GM18909 (cell line): ENCODE measurements around the gene DIP2A.

ENCODE experiments used
- ATAC-seq: cut with Tn5 transposase; IDR thresholded peaks from one replicate; pipeline ENCODE4 v1.9.1; 2021; ENCODE audit warnings: mild to moderate bottlenecking; ENCODE audit not compliant: unreplicated experiment, poor library complexity

Gene DIP2A

DNA sequence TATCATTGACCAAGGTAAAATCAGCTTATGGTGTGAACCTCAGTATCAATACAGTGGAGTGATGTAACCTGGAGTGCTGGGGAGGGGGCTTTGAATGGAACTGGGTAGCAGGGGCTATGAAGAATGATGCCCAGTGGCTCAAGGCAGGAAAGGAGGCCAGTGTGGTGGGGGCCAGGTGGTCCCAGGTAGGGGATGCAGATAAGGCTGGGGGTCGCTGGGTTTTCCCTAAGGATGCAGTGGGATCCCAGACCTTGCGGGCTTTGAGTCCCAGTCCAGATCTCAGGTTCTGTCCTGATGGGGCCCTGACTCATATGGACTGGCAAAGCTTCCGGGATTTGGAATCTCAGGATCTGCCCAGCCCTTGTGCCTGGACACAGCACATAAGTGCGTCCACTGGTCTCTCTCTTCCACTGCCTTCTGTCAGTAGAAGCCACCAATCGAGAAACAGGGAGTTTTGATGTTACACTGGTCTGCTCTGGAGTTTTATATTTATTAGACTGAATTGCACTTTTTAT is 94.2 kb downstream of the DIP2A start:
- ATAC-seq: no peak

DNA sequence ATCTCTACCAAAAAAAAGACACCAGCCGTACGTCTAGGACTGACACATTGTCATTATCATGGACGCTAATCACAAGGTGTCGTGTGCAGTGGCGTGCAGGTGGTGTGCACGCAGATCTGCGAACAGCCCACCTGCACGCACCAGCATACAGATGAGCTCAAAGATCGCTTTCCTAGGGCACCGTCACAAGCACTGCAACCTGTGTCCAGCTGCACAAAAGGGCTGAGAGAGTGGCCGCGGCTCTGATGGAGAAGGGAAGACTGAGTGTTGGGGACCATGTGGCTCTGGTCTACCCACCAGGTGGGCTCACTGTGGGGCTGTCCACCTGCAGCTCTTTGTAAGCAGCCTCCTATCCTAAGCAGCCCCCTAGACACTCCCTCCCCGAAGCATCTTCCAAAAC is 95.3 kb downstream of the DIP2A start:
- no peak for ATAC-seq

DNA sequence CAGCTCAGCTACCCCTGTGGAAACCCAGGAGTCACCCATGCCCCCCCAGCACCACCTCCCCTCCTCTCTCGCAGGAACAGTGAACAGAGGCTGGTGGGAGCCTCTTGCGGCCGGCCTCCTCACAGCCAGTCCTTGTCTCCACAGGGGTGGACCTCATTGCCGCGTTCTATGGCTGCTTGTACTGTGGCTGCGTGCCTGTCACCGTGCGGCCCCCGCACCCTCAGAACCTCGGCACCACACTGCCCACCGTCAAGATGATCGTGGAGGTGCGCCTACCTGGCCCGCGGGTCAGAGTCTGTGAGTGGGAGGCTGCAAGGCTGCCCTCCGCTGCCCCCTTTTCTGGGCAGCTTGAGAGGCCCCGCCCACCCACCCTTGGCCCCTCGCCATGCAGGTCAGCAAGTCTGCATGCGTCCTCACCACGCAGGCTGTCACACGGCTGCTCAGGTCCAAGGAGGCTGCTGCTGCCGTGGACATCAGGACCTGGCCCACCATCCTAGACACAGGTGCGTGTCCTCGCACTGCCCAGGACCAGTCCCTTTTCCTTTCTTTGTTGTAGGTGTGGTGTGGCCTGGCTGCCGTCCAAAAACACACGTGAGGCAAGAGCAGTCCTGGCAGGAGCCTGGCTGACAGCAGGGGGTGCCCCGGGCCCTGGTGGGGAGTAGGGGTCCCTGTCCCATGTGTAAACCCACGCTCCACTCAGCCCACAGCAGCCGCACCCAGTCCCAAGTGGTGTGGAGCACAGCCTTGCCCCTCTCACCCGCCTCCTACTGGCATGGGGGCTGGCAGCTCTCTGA is 95.9 kb downstream of the DIP2A start:
- no peak for ATAC-seq

DNA sequence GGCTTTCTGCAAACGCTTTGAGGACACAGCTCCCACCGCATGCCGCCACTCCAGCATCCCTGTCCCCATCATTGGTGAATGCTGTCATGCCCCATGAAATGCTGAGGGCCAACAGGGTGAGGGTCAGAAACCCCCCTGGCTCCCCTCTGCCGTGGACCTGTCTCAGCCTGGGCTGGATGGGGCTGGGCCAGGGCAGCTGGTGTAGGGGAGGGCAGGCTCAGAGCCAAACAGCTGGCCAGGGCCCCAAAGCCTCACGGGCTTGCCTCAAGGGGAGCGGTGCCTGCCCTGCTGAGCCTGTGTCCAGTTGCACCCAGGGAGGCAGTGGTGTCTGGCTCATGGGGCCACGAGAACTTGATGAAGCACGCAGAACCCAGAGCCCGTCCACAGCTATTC is 96.5 kb downstream of the DIP2A start:
- no peak for ATAC-seq

DNA sequence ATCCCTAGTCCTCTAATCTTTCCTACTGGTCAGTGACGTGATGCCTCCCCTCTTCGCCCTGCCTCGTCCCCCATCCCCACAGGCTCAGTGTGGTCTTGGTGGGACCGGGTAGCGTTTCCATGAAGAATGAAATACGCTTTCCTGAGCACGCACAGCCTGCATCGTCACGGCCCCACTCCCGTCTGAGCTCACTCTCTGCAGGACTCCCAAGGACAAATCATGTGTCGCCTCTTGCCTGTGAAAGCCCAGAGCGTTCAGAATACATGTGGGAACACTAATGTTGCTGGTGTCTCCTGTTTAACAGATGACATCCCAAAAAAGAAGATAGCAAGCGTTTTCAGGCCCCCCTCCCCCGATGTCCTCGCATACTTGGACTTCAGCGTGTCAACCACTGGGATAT is 97.0 kb downstream of the DIP2A start:
- no peak for ATAC-seq

DNA sequence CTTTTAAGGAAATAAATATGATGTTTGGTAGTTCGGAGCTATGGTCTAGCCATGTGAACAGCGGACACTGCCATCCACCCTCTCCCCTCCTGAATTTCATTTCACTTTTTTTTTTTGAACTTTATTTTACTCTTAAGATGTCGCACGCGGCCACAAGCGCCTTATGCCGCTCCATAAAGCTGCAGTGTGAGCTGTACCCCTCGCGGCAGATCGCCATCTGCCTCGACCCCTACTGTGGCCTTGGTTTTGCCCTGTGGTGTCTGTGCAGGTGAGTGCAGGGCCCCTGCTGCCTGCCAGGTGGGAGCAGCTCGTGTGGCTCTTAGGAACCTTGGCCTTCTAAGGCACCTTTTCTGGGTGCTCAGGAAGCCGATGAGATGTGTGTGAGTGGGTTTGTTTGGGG is 98.1 kb downstream of the DIP2A start:
- no peak for ATAC-seq

DNA sequence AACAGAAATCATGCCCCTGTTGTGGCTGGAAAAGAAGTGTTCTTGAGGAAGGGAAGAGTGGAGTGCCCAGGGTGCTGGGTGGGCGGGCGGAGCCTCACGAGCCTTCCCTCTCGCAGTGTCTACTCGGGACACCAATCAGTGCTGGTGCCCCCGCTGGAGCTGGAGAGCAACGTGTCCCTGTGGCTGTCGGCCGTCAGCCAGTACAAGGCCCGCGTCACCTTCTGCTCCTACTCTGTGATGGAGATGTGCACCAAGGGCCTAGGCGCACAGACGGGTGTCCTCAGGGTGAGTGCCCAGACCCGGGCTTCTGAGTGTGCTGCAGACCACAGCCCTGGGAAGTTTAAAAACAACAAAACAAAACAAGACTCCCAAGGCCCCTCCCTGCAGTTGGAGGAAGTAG is 98.8 kb downstream of the DIP2A start:
- no peak for ATAC-seq

DNA sequence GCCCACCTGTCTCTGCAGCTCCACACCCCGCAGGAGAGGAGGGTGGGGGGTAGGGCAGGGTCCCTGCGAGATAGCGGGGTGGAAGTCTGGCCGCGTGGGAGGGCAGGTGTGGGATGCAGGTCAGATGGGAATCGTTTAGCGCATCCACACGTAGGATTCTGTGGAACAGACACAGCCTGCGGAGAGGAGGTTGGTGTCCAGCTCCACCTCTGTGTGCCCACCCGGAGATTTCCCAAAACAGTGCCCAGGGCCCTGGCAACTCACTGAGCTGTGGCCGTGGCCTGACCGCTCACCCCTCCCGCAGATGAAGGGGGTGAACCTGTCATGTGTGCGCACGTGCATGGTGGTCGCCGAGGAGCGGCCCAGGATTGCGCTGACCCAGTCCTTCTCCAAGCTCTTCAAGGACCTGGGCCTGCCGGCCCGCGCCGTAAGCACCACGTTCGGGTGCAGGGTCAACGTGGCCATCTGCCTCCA is 99.3 kb downstream of the DIP2A start:
- no peak for ATAC-seq

DNA sequence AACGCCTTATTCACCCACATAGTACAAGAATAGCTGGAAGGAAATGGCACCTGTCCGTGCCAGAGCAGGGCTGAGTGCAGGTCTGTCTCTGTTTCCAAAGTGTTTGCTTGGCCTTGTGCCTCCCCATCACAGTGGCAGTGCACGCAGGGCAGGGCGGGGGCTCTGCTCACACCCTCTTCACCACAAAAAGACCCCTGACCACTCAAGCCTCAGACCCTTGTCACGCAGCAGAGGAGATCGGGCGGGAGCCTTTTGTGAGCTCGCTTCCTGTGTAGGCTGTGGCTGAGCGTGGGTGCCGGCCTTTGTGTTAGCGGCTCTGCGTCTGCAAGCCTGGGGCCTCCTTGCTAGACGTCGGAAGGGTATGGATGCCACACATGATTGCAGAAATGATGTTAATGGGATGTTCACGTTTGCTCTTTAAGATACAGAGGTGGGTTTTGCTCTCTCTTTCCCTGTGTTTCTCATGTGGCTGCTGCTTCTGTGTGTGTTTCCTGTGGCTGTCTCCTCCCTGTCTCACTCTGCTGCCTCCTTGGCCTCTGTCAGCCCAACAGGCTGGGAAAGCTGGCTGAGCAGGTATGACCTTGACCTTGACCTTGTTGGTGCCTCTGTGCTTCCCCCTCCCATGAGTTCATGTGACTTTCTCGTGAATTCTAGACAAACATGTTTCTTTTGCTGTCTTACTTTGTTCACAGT is 100.7 kb downstream of the DIP2A start:
- peak; percentile 47 for ATAC-seq

DNA sequence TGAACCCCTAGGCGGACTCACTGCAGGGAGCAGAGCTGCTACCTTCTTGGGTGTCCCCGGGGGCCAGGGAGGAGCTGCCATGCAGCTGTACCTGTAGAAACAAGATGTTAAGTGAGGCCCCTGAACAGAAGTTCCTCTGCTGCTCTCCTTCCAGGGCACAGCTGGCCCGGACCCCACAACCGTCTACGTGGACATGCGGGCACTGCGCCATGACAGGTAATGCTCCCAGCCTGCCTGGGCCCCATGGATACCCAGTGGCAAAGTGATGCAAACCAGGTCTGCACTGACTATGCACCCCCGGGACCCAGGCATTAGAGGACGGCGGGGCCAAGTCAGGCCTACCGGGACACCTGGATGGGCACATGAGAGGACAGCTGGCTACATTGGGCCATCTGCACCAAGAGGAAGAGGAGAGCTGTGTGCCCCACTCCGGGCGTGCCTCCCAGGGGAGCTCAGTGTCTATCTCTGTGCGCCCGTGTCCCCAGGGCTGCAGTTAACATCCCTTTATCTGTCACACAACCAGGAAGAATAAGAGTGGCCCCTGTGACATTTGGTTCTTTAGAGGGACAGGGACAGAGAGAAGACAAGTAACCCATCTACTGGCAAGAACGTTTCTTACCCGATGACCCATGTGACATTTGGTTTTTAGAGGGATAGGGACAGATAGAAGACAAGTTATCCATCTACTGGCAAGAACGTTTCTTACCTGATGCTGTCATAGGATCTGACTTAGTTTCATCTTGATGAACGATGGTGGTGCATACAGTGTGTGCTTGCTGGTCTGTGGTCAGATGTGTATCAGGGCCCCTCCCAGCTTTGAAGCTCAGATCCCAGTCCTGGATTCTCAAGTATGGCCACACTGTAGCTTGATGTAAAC is 102.1 kb downstream of the DIP2A start:
- no peak for ATAC-seq

DNA sequence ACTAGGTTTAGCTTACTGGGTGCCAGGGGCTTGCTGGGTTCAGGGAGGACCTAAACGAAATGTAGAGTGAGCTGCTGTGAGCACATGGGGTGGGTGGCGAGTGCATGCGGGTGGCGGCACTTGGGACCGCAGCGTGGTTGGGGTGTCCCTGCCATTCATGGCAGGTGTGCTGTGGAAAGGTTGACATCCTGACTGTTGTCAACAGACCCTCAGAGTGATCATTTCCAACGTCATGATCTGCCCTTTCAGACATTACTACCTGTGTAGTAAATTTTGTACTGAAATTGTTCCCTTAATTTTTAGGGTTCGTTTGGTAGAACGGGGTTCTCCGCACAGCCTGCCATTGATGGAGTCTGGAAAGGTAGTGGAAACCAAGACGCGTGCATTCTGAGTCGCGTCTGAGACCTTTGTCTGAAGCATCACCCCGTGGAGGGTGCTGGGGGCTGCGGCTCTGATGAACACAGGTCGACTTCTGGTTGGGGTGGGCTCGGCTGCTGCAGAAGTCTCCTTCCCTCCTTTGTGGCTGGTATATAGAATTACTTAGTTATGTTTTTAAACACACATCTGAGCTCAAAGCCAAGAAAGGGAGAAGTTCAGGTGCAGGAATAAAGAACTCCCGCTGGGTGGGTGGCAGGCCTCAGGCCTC is 102.9 kb downstream of the DIP2A start:
- ATAC-seq: no peak

DNA sequence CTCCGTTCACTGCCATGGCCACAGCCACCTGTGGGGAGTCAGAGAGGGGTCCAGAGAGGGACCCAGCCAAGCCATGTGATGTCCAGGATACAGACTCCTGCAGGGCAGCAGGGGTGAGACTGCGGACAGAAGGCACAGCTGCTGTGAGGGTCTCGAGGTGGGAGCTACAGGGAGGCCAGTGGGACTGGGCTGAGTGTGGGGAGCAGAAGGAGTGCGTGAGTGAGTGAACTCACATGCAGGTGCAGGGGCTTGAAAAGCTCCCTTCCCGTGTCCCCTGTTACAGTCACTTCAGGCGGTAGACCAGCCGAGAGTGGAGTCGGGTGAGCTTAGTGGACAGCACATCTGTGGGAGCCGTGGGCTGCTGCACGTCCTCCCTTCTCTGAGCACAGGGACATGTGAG is 103.8 kb downstream of the DIP2A start:
- ATAC-seq: no peak

DNA sequence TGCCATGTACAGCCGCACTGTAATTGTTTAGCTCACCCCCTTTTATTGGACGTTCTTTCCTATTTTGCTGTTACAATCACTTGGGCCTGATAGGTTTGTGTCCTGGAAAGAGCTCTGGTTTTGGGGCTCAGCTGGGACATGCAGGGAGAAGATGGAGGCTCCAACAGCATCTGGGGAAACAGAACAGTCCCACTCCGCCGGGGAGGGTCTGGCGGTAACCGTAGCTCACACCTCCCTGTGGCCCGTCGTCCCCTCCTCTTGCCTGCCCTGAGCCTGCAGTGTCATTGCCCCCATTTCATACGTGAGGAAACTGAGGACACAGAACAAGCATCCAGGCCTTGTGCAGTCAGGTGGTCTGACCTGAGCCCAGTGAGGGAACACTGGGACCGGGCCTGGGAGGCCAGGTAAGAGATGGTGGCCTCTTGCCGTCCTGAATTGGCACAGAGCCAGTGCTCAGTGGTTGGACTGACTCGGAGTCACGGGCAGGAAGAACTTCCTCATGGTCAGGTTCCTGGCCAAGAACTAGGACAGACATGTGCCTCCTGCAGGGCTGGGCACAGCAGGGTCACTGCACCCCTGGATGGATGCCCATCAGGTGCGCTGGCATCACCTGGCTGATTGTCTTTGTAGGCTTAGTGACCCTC is 104.4 kb downstream of the DIP2A start:
- ATAC-seq: no peak

DNA sequence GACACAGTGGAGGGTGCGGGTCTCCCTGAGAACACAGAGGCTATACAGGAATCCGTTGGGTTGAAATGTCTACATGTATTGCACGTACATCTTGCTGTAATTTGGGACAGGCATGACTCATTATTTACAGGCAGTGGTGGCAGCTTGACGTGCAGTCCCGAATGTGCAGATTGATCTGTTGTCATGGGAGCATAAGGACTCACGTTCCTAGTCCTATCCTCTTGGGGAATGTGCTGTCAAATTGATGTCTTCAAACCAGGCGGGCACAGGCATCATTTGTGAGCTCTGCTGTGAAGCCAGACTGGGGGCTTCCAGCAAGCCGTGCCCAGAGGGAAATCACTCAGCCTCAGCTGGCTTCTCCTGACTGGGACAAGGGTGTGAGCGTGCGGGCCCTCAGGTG is 105.7 kb downstream of the DIP2A start:
- ATAC-seq: no peak

DNA sequence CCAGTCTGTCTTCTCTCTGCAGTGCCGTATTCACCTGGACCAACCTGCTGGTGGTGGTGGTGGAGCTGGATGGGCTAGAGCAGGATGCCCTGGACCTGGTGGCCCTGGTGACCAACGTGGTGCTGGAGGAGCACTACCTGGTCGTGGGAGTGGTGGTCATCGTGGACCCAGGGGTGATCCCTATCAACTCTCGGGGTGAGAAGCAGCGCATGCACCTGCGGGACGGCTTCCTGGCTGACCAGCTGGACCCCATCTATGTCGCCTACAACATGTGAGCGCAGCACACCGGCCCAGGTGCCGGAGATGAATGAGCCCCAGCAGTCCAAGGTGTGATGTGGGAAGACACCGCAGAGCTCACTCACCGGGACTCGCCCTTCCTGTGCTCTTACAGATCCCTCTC is 108.7 kb downstream of the DIP2A start:
- no peak for ATAC-seq

DNA sequence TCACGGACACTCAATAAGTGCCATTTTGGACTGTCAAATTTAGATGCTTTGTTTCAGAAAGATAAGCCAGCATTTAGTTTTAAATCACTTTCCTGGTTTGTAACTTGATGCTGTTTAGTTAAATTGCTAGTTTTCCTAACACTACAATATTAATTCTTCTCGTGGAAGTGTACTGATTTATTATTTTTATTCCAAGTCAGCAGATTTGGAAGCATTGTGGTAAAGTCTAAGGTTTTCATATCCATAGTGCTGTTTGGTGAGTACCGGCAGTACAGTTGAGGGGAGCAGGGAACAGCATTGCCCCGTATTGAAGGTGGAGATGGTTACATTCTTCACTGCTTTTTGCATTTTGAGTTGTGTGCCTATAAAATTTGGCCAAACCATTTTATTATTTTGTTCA is 109.9 kb downstream of the DIP2A start:
- no peak for ATAC-seq

DNA sequence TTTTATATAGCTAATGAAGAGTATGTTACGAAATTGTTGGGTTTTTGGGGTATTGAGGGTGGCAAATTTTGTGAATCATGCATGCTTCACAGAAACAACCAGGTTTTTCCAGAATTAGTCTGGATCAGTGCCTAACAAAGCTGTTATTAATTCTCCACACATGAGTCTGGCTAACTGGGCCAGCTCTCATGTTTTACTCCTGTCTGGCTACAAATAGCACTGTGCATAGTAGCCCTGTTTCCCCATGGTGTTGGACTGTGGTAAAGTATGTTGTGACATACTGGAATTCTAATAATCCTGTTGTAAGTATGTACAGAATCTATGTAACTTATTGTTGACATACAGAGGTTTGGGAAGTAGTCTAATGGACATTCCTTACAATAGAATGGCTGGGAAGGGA is 110.4 kb downstream of the DIP2A start:
- no peak for ATAC-seq

DNA sequence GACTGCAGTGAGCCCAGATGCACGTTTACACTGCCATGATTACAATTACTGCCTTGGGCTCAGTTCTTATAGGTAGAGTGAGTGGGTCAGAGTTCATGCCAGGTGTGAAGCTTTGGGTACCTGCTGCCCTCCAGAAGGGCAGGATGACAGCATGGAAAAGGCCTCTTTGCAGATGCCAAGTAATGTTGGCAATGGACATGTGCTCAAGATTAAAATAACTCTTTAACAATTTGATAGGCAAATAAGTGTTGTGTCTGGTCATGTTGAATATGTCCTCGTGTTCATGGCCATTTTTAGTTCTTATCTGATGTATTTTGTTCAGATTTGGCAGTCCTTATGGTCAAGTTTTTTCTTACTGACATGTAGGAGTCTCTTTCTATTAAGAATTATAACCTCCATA is 111.4 kb downstream of the DIP2A start:
- no peak for ATAC-seq

DNA sequence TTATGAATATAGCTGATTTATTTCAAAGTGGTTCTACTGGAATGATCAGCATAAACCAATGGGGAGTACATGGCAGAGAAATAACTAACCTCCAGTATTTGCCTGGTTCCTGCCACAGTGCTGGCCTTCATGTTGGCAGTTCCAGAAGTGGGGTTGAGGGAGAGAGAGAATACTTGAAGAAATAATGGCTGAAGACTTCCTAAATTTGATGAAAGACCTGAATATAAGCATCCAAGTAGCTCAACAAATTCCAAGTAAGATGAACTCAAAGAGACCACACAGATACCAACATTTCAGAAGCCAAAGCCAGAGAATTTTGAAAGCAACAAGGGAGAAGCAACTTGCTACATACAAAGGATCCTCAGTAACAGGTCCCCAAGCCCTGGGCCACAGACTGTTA is 111.9 kb downstream of the DIP2A start:
- ATAC-seq: no peak

DNA sequence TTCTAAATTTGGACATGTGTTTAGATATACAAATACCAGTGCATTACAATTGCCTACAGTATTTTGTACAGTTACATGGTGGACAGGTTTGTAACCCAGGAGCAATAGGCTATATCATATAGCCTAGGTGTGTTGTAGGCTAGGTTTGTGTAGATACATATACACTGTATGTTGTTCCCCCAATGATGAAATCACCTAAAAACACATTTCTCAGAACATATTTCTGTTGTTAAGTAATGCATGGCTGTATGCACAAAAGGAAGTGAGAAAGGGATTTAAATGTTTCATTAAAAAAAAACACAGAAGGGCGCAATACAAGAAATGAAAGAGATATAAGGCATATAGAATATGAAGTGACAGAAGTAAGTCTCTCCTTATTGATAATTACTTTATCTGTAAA is 114.2 kb downstream of the DIP2A start:
- ATAC-seq: no peak
